CD4-positive, alpha-beta T cell treated with Interleukin-1 beta for 1 hour (primary cell): Measurements from ENCODE around the gene PAFAH1B2.

Experiments used
- DNase-seq, 2 donors: peaks; one replicate each; pipeline ENCODE4 v3.0.0-alpha.2; 2020 to 2022

Gene PAFAH1B2

GRCh38 chr11:117189191-117189940 lies 45.3 kb downstream of the PAFAH1B2 start:
- peak; percentile 14 to 81 for DNase-seq

GRCh38 chr11:117189941-117190544 lies 46.0 kb downstream of the PAFAH1B2 start:
- DNase-seq, result no peak

GRCh38 chr11:117191680-117192400 lies 47.8 kb downstream of the PAFAH1B2 start:
- no peak for DNase-seq

GRCh38 chr11:117192401-117192875 lies 48.4 kb downstream of the PAFAH1B2 start:
- DNase-seq, result no peak

GRCh38 chr11:117193130-117194020 lies 49.3 kb downstream of the PAFAH1B2 start:
- DNase-seq, result no peak

- no peak for DNase-seq
These were observed 50.2 kb downstream of the PAFAH1B2 start for GRCh38 chr11:117194267-117194666.

GRCh38 chr11:117195258-117195657 lies 51.2 kb downstream of the PAFAH1B2 start:
- no peak for DNase-seq

- DNase-seq, result no peak
These were observed 51.7 kb downstream of the PAFAH1B2 start for GRCh38 chr11:117195761-117196160.

GRCh38 chr11:117197006-117197405 lies 52.9 kb downstream of the PAFAH1B2 start:
- no peak for DNase-seq

GRCh38 chr11:117197516-117198456 lies 53.7 kb downstream of the PAFAH1B2 start:
- DNase-seq, result no peak

GRCh38 chr11:117198613-117199012 lies 54.5 kb downstream of the PAFAH1B2 start:
- DNase-seq, result no peak

GRCh38 chr11:117199053-117199915 lies 55.2 kb downstream of the PAFAH1B2 start, which contains the start of gene TAGLN:
Gene TAGLN (plus strand): TSS chr11:117199370. CDS start chr11:117203014, 3,644 bp downstream.
- DNase-seq, result no peak

- no peak for DNase-seq
These were observed 56.1 kb downstream of the PAFAH1B2 start for GRCh38 chr11:117199916-117200812.

GRCh38 chr11:117200813-117201657 lies 56.9 kb downstream of the PAFAH1B2 start:
- no peak for DNase-seq

- DNase-seq, result no peak
These were observed 57.7 kb downstream of the PAFAH1B2 start for GRCh38 chr11:117201658-117202305.

GRCh38 chr11:117202386-117203068 lies 58.4 kb downstream of the PAFAH1B2 start:
- no peak for DNase-seq

GRCh38 chr11:117203069-117203407 lies 59.0 kb downstream of the PAFAH1B2 start:
- no peak for DNase-seq
